CD4-positive, alpha-beta T cell treated with Interleukin-2 at 100 ng/mL for 4 hours (primary cell): ENCODE measurements around the gene RAD51B.

Source experiments
- DNase-seq: peaks from one replicate; pipeline ENCODE4 v3.0.0-alpha.2; 2020; ENCODE audit warnings: low spot score

Gene RAD51B

DNA sequence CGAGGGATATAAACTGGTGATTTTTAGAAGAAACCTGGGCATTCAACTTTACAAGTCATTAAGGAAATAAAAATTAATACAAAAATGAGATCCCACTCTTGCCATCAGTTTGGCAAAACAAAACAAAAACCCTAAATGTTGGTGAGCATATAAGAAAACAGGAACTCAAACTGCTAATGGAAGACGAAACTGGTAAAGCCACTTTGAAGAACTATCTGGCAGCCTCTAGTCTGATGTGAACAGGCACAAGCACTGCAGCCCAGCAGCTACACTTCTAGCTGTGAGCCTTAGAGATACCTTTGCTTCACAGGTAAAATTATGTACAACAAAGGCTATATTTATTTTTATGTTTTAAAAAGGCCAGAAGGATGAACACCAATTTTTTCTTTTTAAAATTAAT is 513.7 kb downstream of the RAD51B start:
- no peak for DNase-seq

DNA sequence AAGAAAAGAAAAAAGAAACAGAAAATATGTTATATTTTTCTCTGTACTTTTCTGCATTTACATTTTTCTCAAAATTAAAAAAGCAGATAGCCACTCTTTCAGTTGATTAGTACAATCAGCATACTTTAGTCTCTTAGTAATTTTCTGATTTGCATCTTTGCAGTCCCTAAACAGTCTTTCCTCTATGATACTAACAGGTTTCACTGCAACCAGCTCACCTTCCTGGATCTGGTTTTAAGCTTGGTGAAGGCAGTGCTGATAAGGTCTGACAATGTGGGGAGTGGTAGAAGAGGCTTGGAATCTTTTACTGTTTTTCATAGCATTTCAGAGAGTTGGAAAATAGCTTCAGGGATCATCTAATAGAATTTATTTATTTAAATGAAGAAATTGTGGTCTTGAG is 515.7 kb downstream of the RAD51B start:
- no peak for DNase-seq

DNA sequence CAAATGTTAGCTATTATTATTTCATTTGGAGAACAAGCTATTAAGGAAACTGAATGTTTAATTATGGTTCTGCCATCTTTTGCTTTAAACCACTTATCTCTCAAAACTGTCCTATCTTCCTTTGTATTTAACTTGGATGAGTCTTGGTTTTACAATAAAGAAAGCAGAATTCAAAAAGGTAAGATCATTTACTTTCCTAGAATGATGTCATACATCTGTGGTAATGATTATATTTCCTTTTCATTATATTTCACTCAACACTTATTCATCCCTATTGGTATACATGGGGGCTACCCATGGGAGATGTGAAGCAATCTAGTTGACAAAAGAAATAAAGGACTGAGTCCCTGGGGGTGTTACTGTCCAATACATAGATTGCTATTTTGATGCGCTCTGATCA is 516.6 kb downstream of the RAD51B start:
- DNase-seq = no peak

DNA sequence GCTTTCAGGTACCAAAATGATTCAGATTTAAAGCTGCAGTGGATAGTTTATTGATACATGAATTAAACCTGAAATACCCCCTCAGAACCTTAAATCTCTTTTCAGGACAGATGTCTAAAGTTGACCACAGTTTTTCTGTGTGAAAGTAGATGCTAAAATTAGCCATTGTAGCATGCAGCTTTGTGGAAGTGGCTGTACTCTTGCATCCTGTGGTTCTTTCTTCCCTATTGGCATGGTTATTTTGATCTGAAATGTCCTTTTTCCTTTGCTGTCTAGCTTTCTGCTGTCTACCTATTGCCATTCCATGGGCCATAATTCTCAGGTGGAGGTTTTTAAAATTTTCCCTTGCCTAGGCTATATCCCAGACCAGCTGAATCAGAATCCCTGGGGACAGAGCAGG is 517.7 kb downstream of the RAD51B start:
- DNase-seq = no peak

DNA sequence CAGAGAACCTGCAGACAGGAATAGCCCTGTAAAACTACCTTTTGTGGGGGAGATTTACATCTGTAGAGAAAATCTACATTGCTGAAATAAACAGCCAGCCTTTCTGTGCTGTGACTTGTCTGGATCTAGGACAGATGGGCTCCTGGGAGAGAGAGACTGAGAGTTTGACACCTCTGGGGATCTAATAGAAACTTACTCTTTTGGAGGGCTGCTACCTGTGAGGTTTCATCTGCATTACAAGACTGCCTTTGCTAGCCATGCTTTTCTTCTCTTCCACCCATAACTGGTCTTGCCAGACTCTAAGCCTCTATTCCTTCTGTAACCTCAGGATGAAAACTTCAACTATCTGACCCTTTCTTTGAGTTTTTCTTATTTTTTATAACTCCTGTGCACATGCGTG is 520.7 kb downstream of the RAD51B start:
- no peak for DNase-seq

DNA sequence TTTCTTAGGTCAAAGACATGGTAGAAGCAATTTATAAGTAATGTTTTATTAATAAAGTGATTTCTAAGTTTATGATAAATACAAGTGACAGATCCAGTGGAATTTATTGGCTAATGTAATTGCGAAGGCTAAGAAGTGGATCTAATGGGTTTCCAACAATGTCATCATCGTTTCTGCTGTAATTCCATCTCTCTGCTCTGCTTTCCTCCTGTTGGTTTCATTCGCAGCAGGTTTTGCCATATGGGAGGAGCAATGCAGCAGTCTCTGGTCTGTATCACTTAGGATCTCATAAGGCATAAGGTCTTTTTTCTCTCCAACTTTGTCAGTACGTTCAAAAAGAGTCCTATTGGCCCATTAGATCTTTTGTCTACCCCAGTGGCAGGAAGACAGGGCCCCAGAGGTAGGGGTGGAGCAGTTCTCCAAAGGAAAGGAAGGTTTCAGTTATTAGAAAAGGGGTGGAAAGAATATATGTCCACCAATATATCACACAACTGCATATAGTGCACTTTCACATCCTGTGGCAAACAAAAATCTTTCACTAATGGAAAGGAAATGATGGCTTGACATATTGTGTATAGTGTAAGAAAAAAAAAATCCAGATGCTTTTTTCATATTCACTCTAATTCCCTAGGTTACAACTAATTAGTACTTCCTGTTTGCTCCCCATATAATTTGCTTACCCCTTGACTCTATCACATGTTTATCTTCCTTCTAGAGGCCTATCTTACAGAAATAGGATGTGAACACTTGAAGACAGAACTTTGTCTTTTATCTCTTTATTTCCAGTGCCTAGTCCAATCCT is 522.0 kb downstream of the RAD51B start:
- no peak for DNase-seq

DNA sequence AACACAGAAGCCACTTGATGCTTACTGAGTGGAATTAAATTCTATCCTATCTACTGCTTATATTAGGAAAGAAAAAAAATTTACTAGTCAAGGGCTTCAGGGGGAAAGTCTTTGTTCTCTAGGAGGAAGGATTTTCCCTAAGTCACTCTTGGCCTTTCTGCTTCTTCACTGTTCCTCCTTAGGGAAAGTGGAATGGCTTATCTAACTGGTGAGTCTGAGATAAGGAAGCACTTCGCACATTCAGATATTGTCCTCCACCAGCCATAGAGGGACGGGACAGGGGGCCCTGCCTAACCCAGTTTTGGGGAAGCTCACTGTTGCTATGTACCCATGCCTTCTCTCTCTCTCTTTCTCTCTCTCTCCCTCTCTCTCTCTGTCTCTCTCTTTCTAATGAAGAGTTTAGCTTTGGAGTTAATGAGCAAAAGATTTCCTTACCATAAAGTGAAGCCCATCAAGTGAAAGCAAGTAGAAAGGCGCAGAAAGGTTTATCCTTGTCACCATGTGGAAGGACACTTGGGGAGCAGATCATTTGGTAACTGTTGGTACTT is 522.7 kb downstream of the RAD51B start:
- no peak for DNase-seq

DNA sequence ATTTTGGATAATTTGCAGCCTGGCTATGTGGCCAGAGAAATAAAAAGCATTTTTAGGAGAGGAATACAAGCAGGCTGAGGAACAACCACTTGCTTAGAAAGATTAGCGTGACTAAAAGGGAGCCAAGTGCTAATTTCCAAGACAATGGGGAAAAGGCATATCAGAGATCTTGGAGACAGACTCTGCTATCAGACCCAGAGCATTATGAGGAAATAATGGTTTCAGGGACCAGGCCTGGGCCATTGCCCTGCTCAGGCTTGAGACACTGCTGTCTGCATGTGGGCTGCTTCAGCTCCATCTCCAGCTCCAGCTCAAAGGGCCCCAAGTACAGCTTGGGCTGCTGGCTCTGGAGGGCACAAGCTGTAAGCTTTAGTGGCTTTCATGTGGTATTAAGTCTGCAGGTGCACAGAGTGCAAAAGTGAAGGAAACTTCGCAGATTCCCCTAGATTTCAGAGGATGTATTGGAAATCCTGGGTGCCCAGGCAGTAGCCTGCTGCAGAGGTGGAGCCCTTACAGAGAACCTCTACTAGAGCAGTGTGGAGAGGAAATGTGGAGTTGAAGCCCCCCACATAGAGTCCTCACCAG is 524.0 kb downstream of the RAD51B start:
- DNase-seq = no peak

DNA sequence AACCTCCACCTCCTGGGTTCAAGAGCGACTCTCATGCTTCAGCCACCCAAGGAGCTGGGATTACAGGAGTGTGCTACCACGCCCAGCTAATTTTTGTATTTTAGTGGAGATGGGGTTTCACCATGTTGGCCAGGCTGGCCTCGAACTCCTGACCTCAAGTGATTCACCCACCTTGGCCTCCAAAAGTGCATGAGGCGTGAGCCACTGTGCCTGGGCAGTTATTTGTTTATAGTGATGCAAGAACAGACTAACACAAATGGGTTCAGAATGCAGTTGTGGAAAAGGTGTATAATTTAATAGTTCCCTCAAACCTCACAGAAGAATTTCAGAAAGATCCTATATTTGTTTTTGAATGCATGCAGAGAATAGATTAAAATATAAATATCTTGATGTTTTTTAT is 526.2 kb downstream of the RAD51B start:
- DNase-seq = no peak

DNA sequence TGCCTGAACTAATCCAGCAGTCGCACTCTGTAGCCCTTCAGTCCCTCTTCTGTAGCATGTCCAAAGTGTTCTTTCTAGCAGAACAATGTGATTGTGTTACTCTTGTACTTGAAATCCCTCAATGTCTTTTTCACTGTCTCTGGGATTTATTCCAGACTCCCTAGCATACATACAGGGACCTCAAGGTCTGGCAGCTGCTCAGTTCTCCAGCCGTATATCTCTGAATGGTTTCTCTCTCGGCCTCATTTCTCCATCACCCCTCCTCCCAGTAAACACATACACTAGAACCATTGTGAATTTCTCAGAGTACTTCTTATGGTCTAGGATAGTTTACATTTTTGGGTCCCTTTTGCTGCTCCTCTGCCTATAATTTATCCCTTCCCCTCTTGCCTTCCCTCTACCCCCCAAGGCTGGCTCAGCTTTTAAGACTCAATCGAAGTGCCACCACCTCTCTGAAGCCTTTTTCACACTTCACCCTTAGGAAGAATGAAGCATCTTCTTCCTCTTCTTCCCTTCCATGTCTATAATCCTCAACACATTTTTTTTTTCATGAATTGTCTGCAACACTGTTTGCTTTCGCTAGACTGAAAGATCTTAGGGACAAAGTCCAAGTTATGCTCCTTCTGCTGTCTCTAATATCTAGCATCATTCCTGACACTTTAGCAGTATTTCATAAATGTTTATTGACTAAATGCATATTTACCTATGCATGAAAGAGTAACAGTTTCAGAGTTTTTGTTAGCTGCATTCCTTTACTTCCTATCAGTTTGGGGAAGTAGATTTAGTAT is 527.2 kb downstream of the RAD51B start:
- no peak for DNase-seq

DNA sequence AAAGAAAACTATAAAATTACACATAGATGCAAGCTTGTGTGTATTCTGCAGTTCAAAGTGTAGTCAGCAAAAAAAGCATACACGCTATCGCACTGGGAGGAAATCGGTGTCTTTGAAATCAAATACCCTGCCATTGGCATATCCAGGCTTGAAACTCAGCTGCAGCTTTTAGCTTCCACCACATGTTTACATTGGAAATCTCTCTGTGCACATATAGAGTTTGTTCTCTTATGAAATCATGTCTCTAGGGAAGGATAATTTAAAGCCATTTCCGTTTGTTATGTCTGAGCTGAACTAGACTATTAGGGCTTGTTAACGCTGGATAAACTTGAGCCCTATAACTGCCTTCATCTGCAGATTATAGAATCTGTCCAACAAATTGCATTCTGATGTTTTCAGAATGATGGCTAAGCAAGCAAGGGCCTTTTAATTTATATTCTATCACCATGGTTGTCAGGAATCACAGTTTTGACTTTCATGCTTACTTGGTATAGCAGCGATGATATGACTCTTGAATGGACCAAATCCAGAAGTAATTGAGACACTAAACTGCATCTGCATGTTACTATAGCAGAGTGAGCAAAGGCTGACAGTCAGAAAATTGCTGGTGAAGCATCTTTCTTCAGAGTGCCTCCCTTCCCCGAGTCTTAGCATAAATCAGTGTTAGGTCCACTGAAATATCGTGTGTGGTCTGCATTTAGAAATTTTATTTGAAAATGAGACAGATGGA is 530.5 kb downstream of the RAD51B start:
- no peak for DNase-seq

DNA sequence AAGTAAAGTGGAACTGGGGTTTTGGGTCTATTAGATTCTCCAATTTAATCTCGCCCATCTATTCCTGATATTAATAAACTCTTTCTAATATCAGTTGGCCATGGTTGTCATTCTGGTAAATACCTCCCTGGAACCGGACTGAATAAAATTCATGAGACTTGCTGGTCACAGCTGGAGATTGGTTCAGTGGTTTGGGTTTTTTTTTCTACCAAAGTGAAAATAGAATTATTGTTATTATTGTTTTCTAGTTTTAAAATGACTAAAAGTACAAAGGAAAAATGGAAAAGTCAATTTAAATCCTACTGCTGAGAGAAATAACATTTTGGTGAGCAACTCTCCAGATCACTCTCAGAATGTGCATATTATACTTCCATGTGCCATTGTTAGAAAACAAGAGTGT is 535.8 kb downstream of the RAD51B start:
- DNase-seq = no peak

DNA sequence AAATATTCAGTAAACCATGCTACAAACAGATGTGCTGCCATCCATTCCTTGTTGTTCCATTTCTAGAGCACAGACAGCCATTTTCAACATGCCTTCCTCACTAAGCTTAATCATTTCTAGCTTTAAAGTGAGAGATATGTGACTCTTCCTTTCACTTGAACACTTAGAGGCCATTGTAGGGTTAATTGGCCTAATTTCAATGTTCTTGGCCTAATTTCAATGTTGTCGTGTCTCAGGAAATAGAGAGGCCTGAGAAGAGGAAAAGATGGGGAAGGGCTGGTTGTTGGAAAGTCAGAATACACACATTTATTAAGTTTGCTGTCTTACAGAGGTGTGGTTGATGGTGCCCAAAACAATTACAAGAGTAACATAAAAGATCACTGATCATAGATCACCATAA is 538.2 kb downstream of the RAD51B start:
- no peak for DNase-seq

DNA sequence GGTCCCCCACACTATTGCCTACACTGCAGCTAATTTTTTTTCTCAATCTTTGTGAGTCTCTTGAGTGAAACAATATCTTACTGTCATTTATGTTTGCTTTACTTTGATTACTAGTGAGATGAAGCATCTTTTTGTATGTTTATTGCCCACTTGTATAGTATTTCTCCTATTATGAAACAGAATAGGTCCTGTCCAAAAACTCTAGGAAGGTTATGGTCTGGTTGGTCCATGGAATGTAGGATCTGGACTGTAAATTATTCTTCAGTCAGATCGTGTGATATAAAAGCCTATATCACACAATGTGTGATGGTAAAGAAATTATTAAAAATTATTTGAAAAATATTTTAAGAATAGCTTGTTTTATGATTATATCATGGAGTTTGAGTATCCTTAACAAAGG is 538.9 kb downstream of the RAD51B start:
- no peak for DNase-seq

DNA sequence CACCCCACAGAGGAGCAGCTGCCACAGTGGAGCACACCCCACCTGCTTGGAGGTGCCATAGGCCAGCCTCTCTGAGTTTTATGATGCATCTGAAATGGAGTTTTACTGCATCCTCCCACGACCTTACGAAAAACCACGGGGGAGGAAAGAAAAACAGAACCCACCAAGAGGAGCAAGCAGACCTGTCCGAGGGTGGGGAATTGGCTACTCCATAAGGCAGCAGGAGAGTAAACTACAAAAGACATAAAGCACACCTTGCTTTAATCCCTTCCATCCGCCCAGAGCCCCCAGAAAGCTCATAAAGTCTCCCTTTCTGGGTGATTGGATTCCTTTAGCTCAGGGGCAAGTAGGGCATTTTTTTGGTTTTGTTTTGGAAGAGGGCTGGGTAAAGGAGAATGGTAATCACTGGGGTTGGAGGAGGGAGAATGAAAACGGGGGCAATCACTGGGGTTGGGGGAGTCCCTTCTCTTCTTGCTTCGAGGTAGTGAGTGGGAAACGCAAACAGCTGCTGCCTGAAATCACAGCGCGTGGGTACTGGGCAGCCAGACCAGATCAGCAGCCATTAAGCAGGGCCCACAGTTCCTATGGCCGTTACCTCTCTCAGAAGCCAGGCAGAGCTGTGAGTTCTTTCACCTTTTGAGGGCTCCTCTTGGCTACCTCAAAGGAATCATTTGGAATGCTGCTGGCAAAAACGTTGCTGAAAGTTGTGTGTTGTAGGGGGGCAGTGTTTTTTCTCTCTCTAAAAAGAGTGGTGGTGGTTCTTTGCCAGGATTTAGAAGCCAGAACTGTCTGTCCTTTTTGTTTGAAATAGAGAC is 539.6 kb downstream of the RAD51B start:
- DNase-seq = no peak

DNA sequence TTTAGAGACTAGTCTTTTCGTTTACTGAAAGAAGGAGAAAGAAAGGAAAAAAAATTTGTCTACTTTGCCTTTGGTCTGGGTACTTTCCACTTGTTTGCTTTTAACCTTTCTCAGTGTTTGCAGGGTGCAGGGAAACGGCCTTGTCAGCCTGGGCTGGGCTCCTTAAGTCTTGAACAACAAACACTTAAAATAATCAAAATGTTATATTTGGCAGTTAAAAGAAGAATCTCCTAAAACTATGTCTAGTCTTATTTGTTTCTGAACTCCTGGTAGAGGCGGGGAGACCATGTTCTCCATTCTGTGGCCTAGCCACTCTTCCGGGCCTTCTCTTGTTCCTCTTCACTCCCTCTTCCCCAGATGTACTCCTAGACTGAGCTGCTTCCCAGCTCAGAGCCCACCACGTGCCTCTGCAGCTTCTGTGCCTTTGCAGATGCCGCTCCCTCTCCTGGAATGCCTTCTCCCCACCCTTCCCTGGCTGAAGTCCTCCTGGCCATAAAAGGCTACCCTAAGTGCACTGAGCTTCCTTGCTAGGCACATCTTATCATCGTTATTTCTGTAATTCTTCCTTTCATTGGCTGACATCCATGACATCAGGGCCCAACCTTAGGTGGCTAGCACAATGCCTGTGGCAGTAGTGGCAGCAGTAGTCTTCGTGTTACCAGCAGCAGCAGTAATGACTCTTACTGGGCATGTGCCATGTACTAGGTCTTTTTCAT is 540.4 kb downstream of the RAD51B start:
- no peak for DNase-seq

DNA sequence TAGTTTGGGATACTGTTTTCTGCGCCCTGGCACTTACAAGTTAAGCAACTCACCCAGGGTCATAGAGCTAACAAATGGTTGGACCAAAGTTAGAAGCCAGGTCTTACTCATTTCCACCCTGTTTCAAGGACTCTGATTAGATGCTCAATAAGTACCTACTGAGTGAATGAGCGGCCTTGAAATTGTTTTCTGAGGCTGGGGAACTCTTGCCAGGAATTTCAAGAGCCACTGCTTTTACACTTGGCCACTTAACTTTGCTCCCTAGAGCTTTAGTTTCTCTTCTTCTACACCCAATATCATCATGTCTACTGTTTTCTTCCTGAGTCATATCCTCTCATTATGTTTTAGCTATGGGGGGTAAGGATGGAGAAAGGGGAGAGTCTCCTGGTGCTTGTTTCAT is 541.7 kb downstream of the RAD51B start:
- no peak for DNase-seq

DNA sequence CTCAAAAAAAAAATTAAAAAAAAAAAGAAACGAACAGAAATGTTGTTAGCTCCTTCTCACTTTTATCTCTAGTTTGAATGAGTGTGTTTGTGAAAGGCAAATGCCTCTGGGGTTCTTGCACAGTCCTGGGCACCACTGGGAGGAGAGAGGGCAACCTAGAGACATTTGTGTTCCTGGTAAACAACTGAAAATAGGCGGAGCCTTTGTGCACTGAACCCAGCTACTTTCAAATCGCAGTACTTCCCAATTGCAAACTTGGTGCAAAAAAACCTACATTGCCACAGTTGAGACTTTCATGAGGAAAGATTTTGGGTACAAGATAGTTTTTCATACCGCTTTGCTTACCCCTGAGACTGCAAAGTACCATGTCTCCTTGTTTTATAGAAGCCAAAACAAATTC is 543.3 kb downstream of the RAD51B start:
- no peak for DNase-seq

DNA sequence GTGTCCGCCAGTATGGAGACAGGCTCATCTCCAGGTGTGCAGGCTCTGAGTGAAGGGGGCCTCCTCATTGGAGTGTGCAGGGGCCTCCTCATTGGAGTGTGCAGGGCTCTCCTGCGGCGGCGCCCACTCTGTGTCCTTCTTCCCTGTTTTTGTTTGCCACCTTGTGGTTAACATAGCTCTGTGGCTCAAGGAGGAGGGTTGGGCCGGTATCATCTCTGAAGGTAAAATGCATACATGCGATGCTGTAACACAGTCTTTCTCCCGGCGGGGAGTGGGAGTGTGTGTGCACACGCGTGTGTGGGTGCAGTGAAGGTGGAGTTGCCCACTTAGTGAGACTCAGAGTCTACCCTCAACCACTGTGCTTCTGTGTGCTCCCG is 543.9 kb downstream of the RAD51B start:
- DNase-seq = no peak

DNA sequence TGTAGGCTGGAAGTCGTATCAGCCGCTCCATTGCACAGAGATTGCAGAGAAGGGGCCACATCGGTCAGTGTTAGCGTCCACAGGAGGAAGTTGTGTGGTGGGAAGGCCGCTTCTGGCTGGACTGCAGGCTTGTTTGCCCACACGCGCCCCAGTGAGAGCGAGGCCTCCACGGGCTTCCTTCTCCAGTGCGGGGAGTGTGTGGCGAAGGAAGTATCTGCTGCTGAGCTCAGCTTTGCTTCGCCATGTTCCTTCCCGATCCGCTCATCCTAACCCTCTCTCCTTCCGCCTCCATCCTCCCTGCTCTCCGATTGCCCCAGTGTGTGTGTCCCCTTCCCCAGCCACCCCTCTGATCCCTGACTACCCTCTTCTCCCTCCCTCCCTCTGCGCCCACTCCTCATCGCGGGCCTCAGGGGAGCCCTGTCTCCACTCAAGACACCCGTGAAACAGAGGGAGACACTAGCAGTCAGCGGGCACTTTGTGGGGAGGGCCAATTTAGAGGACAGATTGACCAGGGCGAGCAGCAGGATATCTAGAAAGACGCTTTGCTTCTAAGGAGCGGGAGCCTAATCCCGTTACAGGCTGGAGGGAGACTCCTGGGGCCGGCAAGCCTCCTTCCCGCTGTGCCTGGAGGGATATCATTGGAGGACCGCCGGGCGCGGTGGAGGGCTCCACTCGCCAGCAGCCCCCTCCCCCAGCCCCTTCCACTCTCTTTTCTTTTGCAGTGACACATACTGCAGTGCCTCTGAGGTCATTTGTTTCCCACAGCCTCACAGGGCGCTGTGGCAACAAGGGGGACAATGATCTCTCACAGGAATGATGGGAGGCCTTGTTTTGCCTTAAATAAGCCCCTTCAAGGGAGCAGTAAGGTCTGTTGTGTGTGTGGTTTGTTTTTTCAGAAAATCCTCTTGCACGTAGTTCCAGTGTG is 544.5 kb downstream of the RAD51B start:
- no peak for DNase-seq
